HG03442 (cell line): ENCODE results near the gene NDUFAF8.

ENCODE experiments used
- ATAC-seq: cut with Tn5 transposase; IDR thresholded peaks from one replicate; pipeline ENCODE4 v1.9.1; 2021; ENCODE audit warnings: mild to moderate bottlenecking, moderate library complexity; ENCODE audit not compliant: unreplicated experiment

NDUFAF8 gene

DNA sequence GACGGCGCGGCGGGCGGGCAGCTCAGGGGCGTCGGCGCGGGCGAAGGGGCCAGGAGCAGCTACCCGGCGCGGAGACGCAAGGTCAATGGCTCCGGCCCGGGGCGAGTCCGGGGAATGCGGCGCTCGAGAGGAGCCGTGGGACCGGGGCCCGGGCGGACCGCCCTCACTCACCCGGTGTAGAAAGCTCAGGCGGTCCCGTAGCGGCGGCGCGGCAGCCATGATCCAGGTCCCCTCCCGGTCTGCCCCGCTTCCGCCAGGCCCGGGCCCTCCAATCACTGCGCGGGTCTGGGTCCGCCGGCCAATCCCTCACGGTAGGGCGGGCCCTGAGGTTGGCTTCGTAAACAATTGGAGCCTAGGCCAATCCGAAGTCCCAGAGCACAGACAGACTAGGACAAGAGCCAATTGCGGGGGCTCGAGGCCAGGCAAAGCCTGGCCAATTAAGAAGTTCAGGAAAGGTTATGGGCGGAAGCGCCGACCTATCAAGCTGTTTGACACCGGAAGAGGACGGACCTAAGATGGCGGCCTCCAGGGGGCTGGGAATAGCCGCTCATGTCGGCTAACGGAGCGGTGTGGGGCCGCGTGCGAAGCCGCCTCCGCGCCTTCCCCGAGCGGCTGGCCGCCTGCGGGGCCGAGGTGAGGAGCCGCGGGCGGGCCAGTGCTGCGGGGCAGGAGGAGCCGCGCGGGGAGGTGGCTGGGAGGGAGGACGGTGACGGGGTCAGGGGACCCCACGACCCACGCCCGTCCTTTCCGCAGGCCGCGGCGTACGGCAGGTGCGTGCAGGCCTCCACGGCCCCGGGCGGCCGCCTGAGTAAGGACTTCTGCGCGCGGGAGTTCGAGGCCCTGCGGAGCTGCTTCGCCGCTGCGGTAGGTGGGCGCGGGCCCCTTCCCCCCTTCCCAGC lies at the start of gene NDUFAF8, which contains the start of gene TEPSIN:
Gene NDUFAF8, plus strand, starts transcription at position 504 of the 899 bp plus-strand sequence. Its CDS starts 46 bp downstream, at position 550.
Gene TEPSIN, minus strand, starts transcription at position 241 of the 899 bp plus-strand sequence. Its CDS starts 22 bp downstream, at position 219.
- ATAC-seq: peak; percentile 89

DNA sequence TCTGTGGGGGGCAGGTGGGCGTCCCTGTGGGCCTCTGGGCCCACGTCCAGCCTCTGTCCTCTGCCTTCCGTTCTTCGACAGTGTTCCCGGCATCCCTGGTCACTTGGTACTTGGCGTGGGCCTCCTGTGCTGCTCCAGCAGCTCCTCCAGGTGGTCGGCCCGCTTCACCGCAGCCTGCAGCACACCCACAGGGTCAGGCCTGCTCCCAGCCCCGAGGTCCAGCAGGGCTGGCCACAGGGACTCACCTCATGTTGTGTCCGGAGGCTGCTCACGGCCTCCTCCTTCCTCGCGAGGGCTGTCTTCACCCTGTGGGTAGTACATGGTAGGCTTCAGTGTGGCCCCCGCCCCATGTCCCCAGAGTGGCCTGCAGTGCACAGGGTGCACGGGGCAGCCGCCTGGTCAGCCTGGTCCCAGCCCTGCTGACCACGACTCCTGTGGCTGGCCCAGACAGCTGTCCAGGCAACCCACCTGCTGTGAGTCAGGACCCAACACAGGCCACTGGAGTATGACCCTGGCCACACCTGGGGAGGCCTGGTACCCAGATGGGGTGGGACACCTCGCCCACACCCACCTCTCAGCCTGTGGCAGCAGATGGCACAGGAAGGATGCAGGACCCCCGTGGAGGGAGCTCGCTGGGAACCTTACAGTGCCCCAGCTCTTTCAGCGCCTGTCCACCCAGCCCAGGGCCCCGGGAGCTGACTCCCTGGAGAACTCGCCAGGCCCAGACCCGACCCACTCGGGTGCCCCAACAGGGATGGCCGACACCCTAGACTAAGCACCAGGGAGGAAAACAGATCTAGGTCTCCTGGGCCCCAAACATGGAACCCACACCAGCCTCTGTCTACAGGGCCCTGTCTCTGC lies 49.2 kb upstream of the NDUFAF8 start:
- ATAC-seq: no peak

DNA sequence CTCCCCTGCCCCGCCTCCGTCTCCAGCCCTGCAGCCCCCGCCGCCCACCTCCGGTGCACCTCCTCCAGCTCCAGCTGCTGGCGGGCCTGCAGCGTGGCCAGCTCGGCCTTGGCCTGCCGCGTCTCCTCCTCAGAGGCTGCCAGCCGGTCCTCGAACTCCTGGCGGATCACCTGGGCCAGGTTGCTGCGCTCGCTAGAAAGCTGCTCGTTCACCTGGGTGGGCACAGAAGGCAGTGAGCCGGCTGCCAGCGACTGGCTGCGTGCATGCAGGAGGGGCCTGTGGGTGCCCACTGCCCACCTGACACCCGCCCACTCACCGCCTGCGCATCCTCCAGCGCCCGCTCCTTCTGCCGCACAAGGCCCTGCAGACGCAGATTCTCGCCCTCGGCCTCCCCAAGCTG lies 48.5 kb upstream of the NDUFAF8 start:
- ATAC-seq: no peak

DNA sequence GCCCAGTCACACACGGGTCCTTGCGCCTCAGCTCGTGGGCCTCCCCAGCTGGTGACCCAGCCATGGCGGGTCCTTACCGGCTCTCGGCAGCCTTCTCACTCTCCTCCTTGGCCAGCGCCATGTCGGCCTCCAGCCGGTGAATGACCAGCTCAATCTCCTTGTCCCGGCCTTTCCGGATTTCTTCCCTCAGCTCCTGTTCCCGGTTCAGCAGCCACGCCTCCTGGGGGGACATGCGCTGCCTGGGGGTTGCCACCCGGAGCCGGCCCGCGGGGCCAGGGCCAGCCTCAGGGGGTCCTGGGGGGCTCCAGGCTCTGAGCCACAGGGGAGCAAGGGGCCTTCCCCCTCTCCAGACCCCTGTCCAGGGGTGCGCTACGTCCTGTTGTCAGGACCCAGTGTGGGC lies 48.0 kb upstream of the NDUFAF8 start:
- no peak for ATAC-seq

- ATAC-seq: no peak
Measured at GRCh38 chr17:81191646-81192045, 47.5 kb upstream of the NDUFAF8 start.

DNA sequence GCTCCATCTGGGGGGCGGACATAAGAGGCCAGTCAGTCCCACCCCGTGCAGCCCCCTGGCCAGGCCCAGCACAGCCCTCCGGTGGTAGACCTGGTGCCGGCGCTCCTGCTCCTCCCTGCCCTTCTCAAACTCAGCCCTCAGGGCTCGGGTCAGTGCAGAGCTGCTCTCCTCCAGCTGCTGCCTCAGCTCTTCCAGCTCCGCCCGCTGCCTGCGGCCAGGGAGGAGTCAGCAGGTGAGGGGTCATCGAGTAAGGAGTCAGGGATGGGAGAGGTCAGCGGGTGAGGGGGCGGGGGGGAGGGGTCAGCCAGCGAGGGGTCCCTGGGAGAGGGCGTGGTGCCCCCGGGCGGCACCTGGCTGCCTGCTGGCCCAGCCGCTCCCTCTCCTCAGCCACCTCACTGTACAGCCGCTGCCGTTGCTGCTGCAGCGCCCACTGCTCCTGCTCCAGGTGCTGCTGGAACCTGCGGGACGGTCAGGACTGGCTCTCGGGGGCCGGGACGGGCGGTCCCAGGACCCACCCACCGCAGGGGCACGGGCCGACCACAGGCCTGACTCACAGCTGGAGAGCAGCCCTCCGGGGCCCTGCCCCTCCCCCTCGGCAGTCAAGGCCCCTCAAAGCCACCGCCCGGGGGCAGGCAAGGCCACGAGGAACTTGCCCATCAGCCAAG lies 46.6 kb upstream of the NDUFAF8 start:
- no peak for ATAC-seq

- no peak for ATAC-seq
Measured at GRCh38 chr17:81193051-81193410, 46.1 kb upstream of the NDUFAF8 start.

DNA sequence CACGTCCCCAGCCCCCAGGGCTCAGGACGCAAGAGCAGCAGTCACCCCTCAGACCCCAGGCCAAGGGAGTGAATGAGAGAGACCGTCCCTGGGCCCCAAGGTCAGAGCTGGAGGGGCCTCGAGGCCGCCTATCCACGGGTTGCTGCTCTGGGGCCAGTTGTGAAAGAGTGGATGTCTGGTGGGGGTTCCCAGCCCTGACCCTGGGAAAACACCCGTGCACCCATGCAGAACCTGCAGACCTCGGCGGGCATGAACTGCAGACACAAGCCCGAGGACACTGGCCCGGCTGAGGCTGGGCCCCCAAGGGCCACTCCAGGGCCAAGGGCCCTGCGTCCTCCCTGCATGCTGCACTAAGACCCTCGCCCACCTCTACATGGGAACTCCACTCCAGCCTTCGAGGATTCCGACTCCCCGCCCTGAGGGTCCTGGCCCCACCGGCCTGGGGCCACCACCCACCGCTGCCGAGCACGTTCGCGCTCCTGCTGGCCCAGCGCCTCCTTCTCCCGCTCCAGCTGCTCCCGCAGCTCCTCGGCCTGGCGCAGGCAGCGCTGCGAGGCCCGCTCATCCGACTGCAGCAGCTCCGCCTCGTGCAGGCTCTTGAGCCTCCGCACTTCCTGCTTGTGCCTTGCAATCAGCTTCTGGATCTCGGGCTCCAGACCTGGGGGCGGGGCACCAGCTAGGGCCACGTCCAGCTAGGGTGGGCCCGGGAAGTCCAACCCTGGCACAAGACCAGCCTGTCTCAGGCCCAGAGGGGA lies 45.5 kb upstream of the NDUFAF8 start:
- no peak for ATAC-seq

DNA sequence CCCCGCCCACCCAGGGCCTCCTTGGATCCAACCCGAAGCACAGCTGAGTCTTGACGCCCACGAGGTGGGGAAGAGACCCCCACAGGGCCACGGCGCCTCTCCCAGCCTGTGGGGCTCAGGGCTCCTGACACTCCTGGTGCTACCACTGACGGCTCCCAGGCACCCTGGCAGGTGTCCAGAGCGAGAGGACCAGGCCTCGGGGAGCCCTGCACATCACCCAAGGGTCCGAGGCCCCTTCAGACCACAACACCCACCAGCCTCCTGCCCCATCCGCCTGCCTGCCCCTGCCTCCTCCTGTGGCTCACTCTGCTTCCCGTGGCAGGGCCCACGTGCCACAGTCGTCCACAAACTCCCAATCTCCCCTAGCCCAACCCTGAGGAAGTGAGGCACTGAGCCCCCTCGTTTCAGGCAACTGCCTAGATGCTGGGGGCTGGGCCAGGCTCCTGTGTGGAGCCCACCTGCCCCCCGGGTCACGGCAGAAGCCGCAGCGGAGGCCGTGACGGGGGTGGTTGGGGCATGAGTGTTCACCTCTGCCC lies 44.8 kb upstream of the NDUFAF8 start:
- ATAC-seq: no peak

- ATAC-seq: no peak
Measured at GRCh38 chr17:81194941-81195901, 43.9 kb upstream of the NDUFAF8 start.

GRCh38 chr17:81195941-81196495 lies 43.1 kb upstream of the NDUFAF8 start:
- ATAC-seq: no peak

DNA sequence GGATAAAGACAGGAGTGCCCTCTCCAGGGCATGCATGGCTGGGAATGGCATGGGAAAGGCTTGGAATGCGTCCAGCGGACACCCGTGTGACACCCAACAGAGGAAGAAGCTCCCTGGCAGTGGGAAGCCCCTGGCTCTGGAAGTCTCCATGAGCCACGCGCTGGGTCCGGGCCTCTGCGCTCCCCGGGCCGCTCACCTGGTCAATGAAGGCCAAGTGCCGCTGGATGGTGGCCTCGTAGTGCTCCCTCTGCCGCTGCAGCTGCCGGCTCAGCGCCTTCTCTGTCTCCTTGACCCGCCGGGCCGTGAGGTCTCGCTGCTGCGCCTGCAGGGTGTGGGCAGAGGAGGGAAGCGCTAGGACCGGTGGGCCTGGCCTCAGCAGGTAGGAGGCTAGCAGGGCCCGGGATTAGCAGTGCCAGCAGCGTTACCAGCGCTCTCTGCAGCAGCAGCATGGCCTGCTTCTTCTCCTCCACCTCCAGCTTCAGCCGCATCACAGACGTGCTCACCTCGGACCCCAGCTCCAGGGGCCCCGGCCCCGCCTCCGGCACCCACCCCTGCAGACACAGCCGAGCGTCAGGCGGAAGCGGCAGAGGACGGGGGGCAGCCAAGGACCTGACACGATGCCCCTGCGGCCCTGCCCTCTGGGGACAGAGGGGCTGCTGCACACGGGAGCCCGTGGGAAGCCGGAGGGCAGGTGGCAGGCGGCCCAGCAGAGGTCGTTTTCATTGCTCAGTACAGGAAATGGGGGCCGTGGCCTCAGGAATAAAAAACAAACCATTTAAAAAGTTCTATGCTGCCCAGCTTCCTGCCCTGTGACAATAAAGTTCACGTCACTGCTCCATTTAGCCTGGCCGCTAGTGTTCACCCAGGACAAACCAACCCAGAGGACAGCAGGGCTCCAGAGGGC lies 42.4 kb upstream of the NDUFAF8 start:
- no peak for ATAC-seq

DNA sequence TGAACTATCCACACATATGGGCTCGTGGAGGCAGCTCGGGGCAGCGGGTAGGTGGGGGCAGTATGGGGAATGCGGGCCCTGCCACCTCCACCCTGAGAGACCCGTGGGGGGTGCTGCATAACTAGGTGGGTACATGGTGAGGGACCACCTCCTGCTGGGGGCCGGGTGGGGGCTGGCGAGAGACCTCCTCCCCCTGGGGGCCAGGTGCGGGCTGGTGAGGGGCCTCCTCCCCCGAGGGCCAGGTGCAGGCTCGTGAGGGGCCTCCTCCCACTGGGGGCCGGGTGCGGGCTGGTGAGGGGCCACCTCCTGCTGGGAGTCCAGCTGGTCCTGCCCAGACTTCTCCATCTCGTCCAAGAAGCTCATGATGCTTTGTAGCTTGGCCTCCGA lies 41.7 kb upstream of the NDUFAF8 start:
- no peak for ATAC-seq

DNA sequence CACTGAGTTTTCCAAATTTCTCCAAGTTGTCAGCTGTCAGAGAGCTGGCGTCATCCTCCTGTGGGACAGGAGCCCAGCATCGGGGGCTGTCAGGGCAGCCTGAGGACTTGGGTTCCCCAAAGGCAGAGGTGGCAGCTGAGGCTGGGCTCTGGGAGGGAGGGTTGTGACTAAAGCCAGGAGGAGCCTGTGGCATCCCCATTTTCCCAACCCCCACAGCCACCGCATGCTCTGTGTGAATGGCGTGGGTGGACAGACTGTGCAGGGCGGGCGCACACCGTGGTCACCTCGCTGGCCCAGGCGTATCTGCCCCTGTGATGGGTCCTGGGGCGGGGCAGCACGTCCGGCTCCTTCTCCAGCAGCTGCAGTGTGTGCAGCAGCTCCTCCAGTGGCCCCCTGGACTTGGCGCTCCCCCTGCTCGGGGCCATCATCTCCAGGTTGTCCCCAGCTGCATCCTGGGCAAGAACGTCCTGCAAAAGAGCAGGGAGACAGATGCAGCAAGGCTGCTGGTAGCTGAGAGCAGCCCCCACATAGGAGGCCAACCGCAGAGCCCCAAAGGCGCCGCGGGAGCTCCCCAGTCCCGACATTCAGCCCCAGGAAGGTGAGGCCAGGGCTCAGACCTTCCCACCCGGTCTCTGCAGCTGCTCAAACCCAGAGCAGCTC lies 41.2 kb upstream of the NDUFAF8 start:
- ATAC-seq: no peak

DNA sequence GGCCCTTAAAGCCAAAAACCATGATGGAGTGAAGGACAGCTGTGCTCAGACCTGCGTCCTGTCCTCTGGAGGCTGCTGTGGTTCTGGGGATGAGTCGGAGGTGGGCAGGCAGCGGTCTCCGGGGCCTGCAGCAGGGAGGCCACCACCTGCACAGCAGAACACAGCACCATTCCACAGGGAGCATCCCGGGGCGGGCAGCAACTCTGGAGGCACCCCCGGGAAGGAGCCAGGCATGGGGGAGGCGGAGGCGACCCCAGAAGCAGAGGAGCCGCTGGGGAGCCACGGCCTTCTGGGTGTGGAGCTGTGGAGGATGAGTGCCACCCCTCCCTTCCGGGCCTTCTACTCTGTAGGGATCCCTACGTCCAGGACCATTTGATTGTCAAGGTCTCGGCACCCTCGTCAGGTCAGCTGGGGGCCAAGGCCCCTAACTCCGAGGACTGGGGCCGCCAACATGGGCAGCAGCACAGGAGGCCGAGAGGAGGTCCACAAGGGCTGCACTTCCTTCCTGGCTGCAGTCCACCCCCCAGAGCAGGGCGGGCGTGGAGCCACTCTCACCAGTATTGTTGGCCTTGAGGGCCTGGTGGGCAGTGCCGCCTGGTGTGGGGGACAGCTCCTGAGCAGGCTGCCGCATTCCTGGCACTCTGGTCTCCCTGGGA lies 40.2 kb upstream of the NDUFAF8 start:
- ATAC-seq: no peak

DNA sequence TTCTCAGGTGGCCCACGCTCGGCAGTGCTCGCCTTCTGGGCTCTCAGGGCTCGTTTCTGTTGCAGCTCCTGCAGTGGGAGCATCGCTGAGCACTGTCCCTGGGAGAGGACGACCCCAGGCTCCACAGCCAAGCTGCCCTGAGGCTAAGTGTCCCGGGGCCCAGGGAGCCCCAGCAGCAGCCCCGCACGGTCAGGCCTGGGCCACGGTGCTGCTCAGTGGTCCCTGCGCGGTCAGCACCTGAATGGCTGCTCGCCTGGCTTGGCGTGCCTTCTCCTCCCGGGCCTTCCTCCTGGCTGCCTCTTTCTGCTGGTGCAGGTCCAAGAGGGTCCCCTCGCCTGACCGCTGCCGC lies 39.7 kb upstream of the NDUFAF8 start:
- no peak for ATAC-seq

DNA sequence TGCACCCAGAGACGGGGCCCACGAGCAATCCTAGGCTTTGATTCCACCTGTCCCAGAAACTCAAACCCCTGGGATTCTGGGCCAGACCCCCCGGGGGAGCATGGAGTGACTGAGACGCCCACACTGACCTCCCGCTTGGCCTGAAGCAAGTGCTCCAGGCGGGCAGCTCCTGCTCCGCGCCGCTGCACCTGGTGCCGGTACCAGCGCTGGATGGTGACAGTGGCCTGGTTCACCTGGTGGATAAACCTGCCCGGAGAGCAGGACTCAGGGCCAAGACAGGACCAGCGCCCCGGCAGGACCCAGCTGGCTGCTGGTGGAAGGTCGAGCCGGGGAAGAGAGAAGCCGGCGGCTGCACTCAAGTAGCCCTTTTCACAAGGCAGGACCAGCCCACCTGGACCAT lies 38.9 kb upstream of the NDUFAF8 start:
- ATAC-seq: no peak
